PFSK-1 (cell line): Measurements from ENCODE around the gene SMIM5.

Experiments
- FOXP2 ChIP-seq: optimal IDR thresholded peaks from 2 replicates; pipeline ENCODE3; 2011; ENCODE audit warnings: borderline replicate concordance, control low read depth, inconsistent platforms; ENCODE audit not compliant: insufficient read depth; ENCODE audit errors: extremely low read length, extremely low read depth
- POLR2AphosphoS5 ChIP-seq: IDR thresholded peaks from 2 replicates; pipeline ENCODE4 v1.6.1; 2012; ENCODE audit warnings: low read depth, mild to moderate bottlenecking, control low read depth, low read length, moderate library complexity
- REST ChIP-seq, 2 experiments: IDR thresholded peaks; 2 replicates each; pipeline versions ENCODE4 v1.6.1 to v1.8.0; 2011 to 2012; ENCODE audit warnings: low read depth in 2 of 2, low read length in 2 of 2, control low read depth in 1 of 2, inconsistent platforms in 1 of 2, mild to moderate bottlenecking in 1 of 2, moderate library complexity in 1 of 2; ENCODE audit not compliant: insufficient read depth in 1 of 2
- SIN3A ChIP-seq: IDR thresholded peaks from 2 replicates; pipeline ENCODE4 v1.6.1; 2012; ENCODE audit warnings: mild to moderate bottlenecking, low read length, moderate library complexity, borderline replicate concordance; ENCODE audit not compliant: insufficient read depth
- TAF1 ChIP-seq: IDR thresholded peaks from 2 replicates; pipeline ENCODE4 v1.6.1; 2012; ENCODE audit warnings: low read length, control low read depth, borderline replicate concordance; ENCODE audit not compliant: insufficient read depth

- TF ChIP-seq POLR2AphosphoS5 (no peak), SIN3A (no peak), REST (IDR thresholded peaks at IDR 0.05; ENCODE audit: insufficient read depth in 1 of 2, low read depth in 2 of 2, low read length in 2 of 2) (no peak), TAF1 (no peak), FOXP2 (no peak)
Observed at GRCh38 chr17:75645889-75646637, 12.8 kb downstream of the SMIM5 start.
